GM13976 (cell line): Measurements from ENCODE around the gene KCNIP3.

Experiments used
- DNase-seq: peaks from one replicate; pipeline ENCODE4 v3.0.0; 2012; ENCODE audit warnings: low spot score
- in situ Hi-C: fragments of 300-500 bp; cut with MboI; formaldehyde crosslinking; loops from one replicate; pipeline ENCODE4 v1.12.0; 2022; ENCODE audit warnings: low sequenced_read_pairs, mixed read lengths, inconsistent platforms; ENCODE audit not compliant: unreplicated experiment
- TF ChIP-seq, protein P1 (sequence below): IDR thresholded peaks from 2 replicates; pipeline ENCODE4 v1.5.1; 2012; ENCODE audit warnings: borderline replicate concordance, mild to moderate bottlenecking; ENCODE audit not compliant: insufficient read depth; ENCODE audit errors: extremely low read depth, missing control alignments, control extremely low read depth

The KCNIP3 gene

DNA sequence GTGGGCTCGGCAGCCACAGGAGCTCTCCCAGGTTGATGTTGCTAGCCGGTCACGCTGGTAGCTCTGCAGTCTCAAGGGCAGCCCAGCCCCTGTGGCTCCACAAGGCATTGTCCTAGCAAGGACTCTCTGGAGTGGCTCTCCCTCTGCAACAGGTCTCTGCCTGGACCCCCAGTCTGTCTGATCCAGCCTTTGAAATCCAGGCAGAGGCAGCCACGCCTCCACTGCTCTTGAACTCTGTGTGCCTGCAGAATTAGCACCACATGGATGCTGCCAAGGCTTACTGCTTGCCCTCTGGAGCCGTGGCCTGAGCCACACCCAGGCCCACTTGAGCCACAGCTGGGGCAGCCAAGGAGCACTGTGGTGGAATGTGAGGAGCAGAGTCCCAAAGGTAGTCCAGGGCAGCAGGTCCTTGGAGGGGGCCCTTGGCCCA is 62.4 kb downstream of the KCNIP3 start:
- no peak for DNase-seq
- TF ChIP-seq, protein P1, sequence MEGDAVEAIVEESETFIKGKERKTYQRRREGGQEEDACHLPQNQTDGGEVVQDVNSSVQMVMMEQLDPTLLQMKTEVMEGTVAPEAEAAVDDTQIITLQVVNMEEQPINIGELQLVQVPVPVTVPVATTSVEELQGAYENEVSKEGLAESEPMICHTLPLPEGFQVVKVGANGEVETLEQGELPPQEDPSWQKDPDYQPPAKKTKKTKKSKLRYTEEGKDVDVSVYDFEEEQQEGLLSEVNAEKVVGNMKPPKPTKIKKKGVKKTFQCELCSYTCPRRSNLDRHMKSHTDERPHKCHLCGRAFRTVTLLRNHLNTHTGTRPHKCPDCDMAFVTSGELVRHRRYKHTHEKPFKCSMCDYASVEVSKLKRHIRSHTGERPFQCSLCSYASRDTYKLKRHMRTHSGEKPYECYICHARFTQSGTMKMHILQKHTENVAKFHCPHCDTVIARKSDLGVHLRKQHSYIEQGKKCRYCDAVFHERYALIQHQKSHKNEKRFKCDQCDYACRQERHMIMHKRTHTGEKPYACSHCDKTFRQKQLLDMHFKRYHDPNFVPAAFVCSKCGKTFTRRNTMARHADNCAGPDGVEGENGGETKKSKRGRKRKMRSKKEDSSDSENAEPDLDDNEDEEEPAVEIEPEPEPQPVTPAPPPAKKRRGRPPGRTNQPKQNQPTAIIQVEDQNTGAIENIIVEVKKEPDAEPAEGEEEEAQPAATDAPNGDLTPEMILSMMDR = no peak
- in situ Hi-C loops = no loop called here

DNA sequence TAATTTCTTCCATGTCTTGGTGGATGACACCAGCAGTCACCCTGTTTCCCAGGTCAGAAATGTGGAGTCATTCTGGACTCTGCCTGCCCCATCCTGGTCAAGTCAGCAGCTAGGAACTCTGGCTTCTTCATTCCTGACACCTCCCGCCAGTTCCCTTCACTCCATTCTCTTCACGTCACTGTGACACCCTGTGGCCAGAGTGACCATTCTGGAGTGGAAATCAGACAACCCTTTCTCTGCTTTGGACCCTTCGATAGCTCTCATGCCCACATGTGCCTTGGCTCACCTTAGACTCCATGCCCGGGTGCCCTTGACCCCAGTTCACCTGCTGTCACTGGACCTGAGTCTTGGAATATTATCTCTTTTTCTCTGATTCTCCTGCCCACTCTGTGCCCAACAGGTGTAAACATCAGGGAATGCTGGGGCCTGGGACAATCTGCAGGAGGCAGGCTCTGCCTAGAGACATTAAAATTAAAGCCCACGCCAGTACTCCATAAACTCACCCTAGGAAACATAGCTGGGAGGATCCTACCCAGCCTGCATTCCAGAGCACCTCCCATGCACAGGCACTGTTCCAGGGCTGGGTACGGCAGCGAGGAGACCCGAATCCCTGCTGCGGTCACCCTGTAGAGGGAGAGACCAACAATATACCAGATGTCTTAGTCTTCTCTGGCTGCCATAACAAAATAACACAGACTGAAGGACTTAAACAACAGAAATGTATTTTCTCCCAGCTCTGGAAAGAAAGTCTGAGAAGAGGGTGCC is 64.3 kb downstream of the KCNIP3 start:
- TF ChIP-seq, protein P1 = no peak

DNA sequence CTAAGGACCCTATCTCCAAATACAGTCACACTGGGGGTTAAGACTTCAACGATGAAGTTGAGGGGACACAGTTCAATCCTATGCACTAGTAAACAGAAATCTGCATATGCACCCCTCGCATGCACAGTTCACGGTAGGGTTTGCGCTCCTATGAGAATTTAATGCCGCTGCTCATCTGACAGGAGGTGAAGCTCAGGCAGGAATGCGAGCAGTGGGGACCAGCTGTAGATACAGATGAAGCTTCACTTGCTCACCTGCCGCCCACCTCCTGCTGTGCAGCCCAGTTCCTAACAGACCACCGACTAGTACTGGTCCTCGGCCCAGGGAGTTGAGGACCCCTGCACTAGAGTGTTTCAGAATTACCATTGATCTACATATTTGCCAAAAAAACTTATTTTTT is 65.3 kb downstream of the KCNIP3 start:
- TF ChIP-seq, protein P1 = no peak
- in situ Hi-C loops = no loop called here
- no peak for DNase-seq

More for the DNA sequence above, 64.3 kb downstream of the KCNIP3 start:
- DNase-seq = no peak
- in situ Hi-C loops = no loop called here

DNA sequence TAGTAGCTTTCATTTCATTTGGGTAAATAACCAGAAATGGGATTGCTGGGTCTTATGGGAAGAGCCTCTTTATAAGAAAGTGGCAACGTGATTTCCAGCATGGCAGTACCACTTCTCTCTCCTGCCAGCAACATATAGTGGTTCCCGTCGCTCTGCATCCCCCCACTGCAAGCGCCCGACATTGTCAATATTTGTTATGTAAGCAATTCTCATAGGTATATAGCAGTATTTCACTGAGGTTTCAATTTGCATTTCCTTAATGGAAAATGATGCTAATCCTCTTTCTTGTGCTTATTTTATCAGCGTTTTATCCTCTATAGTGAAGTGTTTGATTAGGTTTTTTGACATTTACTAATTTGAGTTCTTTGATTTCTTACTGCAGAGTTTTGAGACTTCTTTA is 69.4 kb downstream of the KCNIP3 start:
- in situ Hi-C loops = no loop called here
- TF ChIP-seq, protein P1 = no peak
- no peak for DNase-seq

DNA sequence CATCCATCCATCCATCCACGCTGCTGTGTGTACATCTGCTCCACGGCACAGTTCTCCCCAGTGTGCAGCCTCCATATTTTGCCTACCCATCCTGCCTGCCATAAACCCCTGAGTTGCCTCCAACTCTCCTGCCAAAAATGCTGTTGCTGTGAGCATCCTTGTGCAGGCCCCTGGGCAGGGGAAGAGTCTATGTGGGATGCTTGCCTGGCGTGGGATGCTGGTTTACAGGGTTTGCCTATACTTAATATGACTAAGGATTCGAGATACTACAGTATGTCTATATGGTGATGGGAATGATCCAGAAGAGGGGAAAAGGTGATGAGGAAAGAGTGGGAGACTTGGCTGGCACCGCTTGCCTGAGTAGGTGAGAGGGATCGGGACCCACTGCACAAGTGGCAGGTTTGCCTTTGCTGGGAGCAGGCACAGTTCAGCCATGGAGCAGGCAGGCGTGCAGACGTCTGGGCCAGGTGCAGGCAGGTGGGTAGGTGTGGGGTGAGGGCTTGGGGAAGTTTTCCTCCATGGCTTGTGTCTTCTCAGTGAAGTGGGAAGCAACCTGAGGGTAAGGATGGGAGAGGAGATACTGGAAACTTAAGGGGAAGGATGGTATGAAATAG is 75.2 kb downstream of the KCNIP3 start:
- DNase-seq = no peak
- TF ChIP-seq, protein P1 = no peak
- in situ Hi-C loops = no loop called here

DNA sequence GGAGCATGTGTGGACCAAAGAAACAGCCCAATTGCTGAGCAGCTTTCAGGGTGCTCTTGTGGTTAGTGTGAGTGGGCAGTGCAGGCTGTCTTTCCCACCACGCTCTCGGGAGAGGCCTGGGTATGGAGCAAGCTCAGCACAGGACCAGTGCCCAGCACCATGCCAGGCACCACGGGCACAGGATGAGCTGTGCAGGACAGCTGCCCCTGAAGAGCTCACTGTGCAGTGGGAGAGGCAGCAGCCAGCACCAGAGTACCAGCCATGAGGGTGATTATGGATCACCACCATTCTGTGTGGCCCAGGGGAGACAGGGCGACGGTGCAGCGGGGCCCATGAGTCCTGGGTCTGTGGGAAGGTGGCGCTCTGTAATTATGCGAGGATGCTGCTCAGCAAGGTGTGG is 75.7 kb downstream of the KCNIP3 start:
- TF ChIP-seq, protein P1 = no peak
- DNase-seq = no peak
- in situ Hi-C loops = no loop called here
